IPS-20b (cell line): ENCODE data around the gene ELP1.
"Not testable (repeated sequence)": the region's sequence is repeated elsewhere in the genome, so short reads cannot be mapped to it uniquely, and the experiment has no call there.

Experiments
- H3K27ac ChIP-seq: one replicate; pipeline ENCODE4 v1.5.1; 2013; ENCODE audit warnings: low read length
- H3K27me3 ChIP-seq: 2 replicates; pipeline ENCODE4 v1.6.1; 2013; ENCODE audit warnings: mild to moderate bottlenecking, low read length, inconsistent platforms; ENCODE audit not compliant: insufficient read depth
- H3K36me3 ChIP-seq: 2 replicates; pipeline ENCODE4 v1.6.1; 2013; ENCODE audit warnings: low read depth, mild to moderate bottlenecking, inconsistent platforms, low read length, moderate library complexity; ENCODE audit not compliant: insufficient read depth
- H3K4me1 ChIP-seq: 2 replicates; pipeline ENCODE4 v1.6.1; 2013; ENCODE audit warnings: mild to moderate bottlenecking, control low read depth, inconsistent platforms, low read length, moderate library complexity; ENCODE audit not compliant: insufficient read depth
- H3K4me3 ChIP-seq: 2 replicates; pipeline ENCODE4 v1.5.1; 2013; ENCODE audit warnings: mild to moderate bottlenecking, low read length, inconsistent platforms
- H3K9ac ChIP-seq: 2 replicates; pipeline ENCODE4 v1.6.1; 2013; ENCODE audit warnings: low read depth, mild to moderate bottlenecking, inconsistent platforms, low read length, moderate library complexity
- H3K9me3 ChIP-seq: 2 replicates; pipeline ENCODE4 v1.6.1; 2013; ENCODE audit warnings: mild to moderate bottlenecking, low read depth, low read length, inconsistent platforms; ENCODE audit not compliant: insufficient read depth

The ELP1 gene

GRCh38 chr9:108933718-108934322 is at the start of gene ELP1:
Gene ELP1 (minus strand): TSS chr9:108934124. CDS start chr9:108931146, 2,978 bp downstream.
- no peak within 1 kb of the TSS for H3K27ac ChIP-seq
- H3K9ac ChIP-seq, result peak within 1 kb of the TSS; percentile 89

GRCh38 chr9:108980893-108981292 is 47.0 kb upstream of the ELP1 start:
- H3K9ac ChIP-seq, result no peak overlapping the region

More at GRCh38 chr9:108933718-108934322, at the start of gene ELP1:
- H3K27me3 ChIP-seq, result no peaks in the 10 kb centered on the region
- H3K4me1 ChIP-seq, result peaks cover 4% of the 10 kb centered on the region; the same call in 1 of the 2 replicates
- peaks cover 14% of the 10 kb centered on the region for H3K36me3 ChIP-seq
- H3K9me3 ChIP-seq, result no peaks in the 10 kb centered on the region
- H3K4me3 ChIP-seq, result peak within 1 kb of the TSS; percentile 92

GRCh38 chr9:108978205-108978604 is 44.3 kb upstream of the ELP1 start:
- Histone ChIP-seq H3K4me3 (no peak overlapping the region), H3K36me3 (peaks cover 65% of the 10 kb centered on the region), H3K9ac (no peak overlapping the region), H3K4me1 (no peaks in the 10 kb centered on the region), H3K27me3 (no peaks in the 10 kb centered on the region), H3K9me3 (no peaks in the 10 kb centered on the region), H3K27ac (no peak overlapping the region)

More at GRCh38 chr9:108980893-108981292, 47.0 kb upstream of the ELP1 start:
- Histone ChIP-seq H3K27ac (no peak overlapping the region), H3K27me3 (no peaks in the 10 kb centered on the region), H3K36me3 (peaks cover 80% of the 10 kb centered on the region), H3K4me3 (no peak overlapping the region), H3K9me3 (no peaks in the 10 kb centered on the region), H3K4me1 (no peaks in the 10 kb centered on the region)

GRCh38 chr9:108973895-108974294 is 40.0 kb upstream of the ELP1 start:
- Histone ChIP-seq H3K4me1 (no peaks in the 10 kb centered on the region), H3K27me3 (no peaks in the 10 kb centered on the region), H3K27ac (no peak overlapping the region), H3K36me3 (peaks cover 63% of the 10 kb centered on the region), H3K9me3 (no peaks in the 10 kb centered on the region), H3K9ac (no peak overlapping the region), H3K4me3 (no peak overlapping the region)

GRCh38 chr9:108972626-108973209 is 38.8 kb upstream of the ELP1 start:
- Histone ChIP-seq H3K4me3 (no peak overlapping the region), H3K27ac (no peak overlapping the region), H3K27me3 (no peaks in the 10 kb centered on the region), H3K9ac (no peak overlapping the region), H3K9me3 (no peaks in the 10 kb centered on the region), H3K36me3 (peaks cover 51% of the 10 kb centered on the region), H3K4me1 (no peaks in the 10 kb centered on the region)

GRCh38 chr9:108972186-108972585 is 38.3 kb upstream of the ELP1 start:
- Histone ChIP-seq H3K9me3 (no peaks in the 10 kb centered on the region), H3K9ac (no peak overlapping the region), H3K27me3 (no peaks in the 10 kb centered on the region), H3K4me3 (no peak overlapping the region), H3K4me1 (no peaks in the 10 kb centered on the region), H3K27ac (no peak overlapping the region), H3K36me3 (peaks cover 46% of the 10 kb centered on the region)

GRCh38 chr9:108971392-108971791 is 37.5 kb upstream of the ELP1 start:
- peaks cover 44% of the 10 kb centered on the region for H3K36me3 ChIP-seq
- H3K4me3 ChIP-seq, H3K9me3 ChIP-seq, H3K27ac ChIP-seq, H3K4me1 ChIP-seq, H3K27me3 ChIP-seq, H3K9ac ChIP-seq: not testable (repeated sequence)

- Histone ChIP-seq H3K4me1 (no peaks in the 10 kb centered on the region), H3K4me3 (no peak overlapping the region), H3K27ac (no peak overlapping the region), H3K27me3 (no peaks in the 10 kb centered on the region), H3K9me3 (no peaks in the 10 kb centered on the region), H3K36me3 (peaks cover 52% of the 10 kb centered on the region), H3K9ac (no peak overlapping the region)
Measured at GRCh38 chr9:108967916-108968315, 34.0 kb upstream of the ELP1 start.

- no peaks in the 10 kb centered on the region for H3K4me1 ChIP-seq
- no peaks in the 10 kb centered on the region for H3K9me3 ChIP-seq
- no peaks in the 10 kb centered on the region for H3K27me3 ChIP-seq
- H3K27ac ChIP-seq, result no peak overlapping the region
- H3K4me3 ChIP-seq, result no peak overlapping the region
- H3K36me3 ChIP-seq, result peaks cover 38% of the 10 kb centered on the region
- no peak overlapping the region for H3K9ac ChIP-seq
Measured at GRCh38 chr9:108963459-108964143, 29.7 kb upstream of the ELP1 start.

- Histone ChIP-seq H3K36me3 (peaks cover 30% of the 10 kb centered on the region), H3K27ac (no peak overlapping the region), H3K4me1 (no peaks in the 10 kb centered on the region), H3K4me3 (no peak overlapping the region), H3K9ac (no peak overlapping the region), H3K9me3 (no peaks in the 10 kb centered on the region), H3K27me3 (no peaks in the 10 kb centered on the region)
Measured at GRCh38 chr9:108961151-108961550, 27.2 kb upstream of the ELP1 start.

GRCh38 chr9:108960331-108960730 is 26.4 kb upstream of the ELP1 start:
- no peaks in the 10 kb centered on the region for H3K27me3 ChIP-seq
- H3K4me3 ChIP-seq, result no peak overlapping the region
- no peaks in the 10 kb centered on the region for H3K4me1 ChIP-seq
- H3K36me3 ChIP-seq, result peaks cover 22% of the 10 kb centered on the region
- no peaks in the 10 kb centered on the region for H3K9me3 ChIP-seq
- no peak overlapping the region for H3K27ac ChIP-seq
- H3K9ac ChIP-seq, result no peak overlapping the region

- Histone ChIP-seq H3K27me3 (no peaks in the 10 kb centered on the region), H3K36me3 (peaks cover 13% of the 10 kb centered on the region; the same call in 1 of the 2 replicates), H3K9ac (no peak overlapping the region), H3K27ac (no peak overlapping the region), H3K4me1 (no peaks in the 10 kb centered on the region), H3K4me3 (no peak overlapping the region), H3K9me3 (no peaks in the 10 kb centered on the region)
Measured at GRCh38 chr9:108956631-108957026, 22.7 kb upstream of the ELP1 start.
